ENCODE results near the gene LRMDA. TPM values are rescaled to one million over a fixed set of nuclear protein-coding genes. Genes with fewer than 3 reads are reported as not detected.

Gene LRMDA
- total and polyA plus RNA-seq, 2 donors (not counting 1 experiment from before 2014, with no cell fraction given), result 0.12 TPM; not detected in 1

GRCh38 chr10:76341740-76342139 lies 910.3 kb downstream of the LRMDA start:
- DNase-seq (no peak), ATAC-seq (ENCODE audit: low read depth) (no peak)
- peaks cover 4% of the 10 kb centered on the region for H3K9me3 Mint-ChIP-seq (ENCODE audit: insufficient read depth)
- intact Hi-C loops (cut with micrococcal nuclease), result no loop called here
- no peak overlapping the region for H3K27ac Mint-ChIP-seq
- no peak for TF ChIP-seq EZH2 (IDR thresholded peaks at IDR 0.05; ENCODE audit: borderline replicate concordance, insufficient read depth, low read depth, low read length, poor library complexity, severe bottlenecking)
- TF ChIP-seq CTCF (IDR thresholded peaks at IDR 0.05), result no peak
- H3K9me3 ChIP-seq (ENCODE audit: control extremely low read depth in 1 of 3, control insufficient read depth in 2 of 3, insufficient read depth in 1 of 3, low read length in 2 of 3), result peaks cover 0 to 3% (median 0%) of the 10 kb centered on the region in 3 donors
- H3K4me3 ChIP-seq (ENCODE audit: control extremely low read depth in 1 of 5, extremely low read depth in 1 of 5, insufficient read depth in 1 of 5, low read depth in 2 of 5, low read length in 4 of 5), result no peak overlapping the region
- no peak overlapping the region for H3K9ac ChIP-seq (ENCODE audit: low read length)
- H3K27me3 ChIP-seq (replicated peaks in 1 of 4; ENCODE audit: control extremely low read depth in 1 of 4, control insufficient read depth in 3 of 4, insufficient read depth in 4 of 4, low read length in 3 of 4), result no peaks in the 10 kb centered on the region
- CTCF ChIA-PET, result no interaction called here
- no CpG with 5 or more reads among the region's 2 CpGs for WGBS (ENCODE audit: insufficient coverage)
- POLR2A ChIA-PET, result no interaction called here
- H3K4me3 Mint-ChIP-seq, result no peak overlapping the region
- no peak overlapping the region for H3K4me2 ChIP-seq (replicated peaks; ENCODE audit: low read depth, low read length, poor library complexity, severe bottlenecking)
- H3K27me3 Mint-ChIP-seq, result peaks cover 5% of the 10 kb centered on the region
- H3K36me3 ChIP-seq (replicated peaks in 1 of 2; ENCODE audit: control extremely low read depth in 1 of 2, control insufficient read depth in 1 of 2, extremely low read depth in 1 of 2, insufficient read depth in 2 of 2, low read length in 1 of 2), result no peaks in the 10 kb centered on the region
- no peaks in the 10 kb centered on the region for H4K20me1 ChIP-seq (ENCODE audit: control insufficient read depth, insufficient read depth, low read length, poor library complexity, severe bottlenecking)
- no peak overlapping the region for H3K27ac ChIP-seq (ENCODE audit: low read length in 2 of 2)
- H2AFZ ChIP-seq (ENCODE audit: insufficient read depth, low read depth, low read length, poor library complexity, severe bottlenecking), result no peak overlapping the region
- H3K4me1 Mint-ChIP-seq, result no peaks in the 10 kb centered on the region
- no peaks in the 10 kb centered on the region for H3K79me2 ChIP-seq (ENCODE audit: control insufficient read depth, insufficient read depth, low read length)
- H3K4me1 ChIP-seq (ENCODE audit: control insufficient read depth in 2 of 2, insufficient read depth in 2 of 2, low read length in 2 of 2), result no peaks in the 10 kb centered on the region

GRCh38 chr10:76342996-76343395 lies 911.6 kb downstream of the LRMDA start:
- Histone ChIP-seq H3K27ac (ENCODE audit: low read length in 2 of 2) (no peak overlapping the region), H3K9ac (ENCODE audit: low read length) (no peak overlapping the region), H3K4me2 (replicated peaks; ENCODE audit: low read depth, low read length, poor library complexity, severe bottlenecking) (no peak overlapping the region), H3K4me1 (ENCODE audit: control insufficient read depth in 2 of 2, insufficient read depth in 2 of 2, low read length in 2 of 2) (no peaks in the 10 kb centered on the region), H3K79me2 (ENCODE audit: control insufficient read depth, insufficient read depth, low read length) (no peaks in the 10 kb centered on the region), H3K4me3 (ENCODE audit: control extremely low read depth in 1 of 5, extremely low read depth in 1 of 5, insufficient read depth in 1 of 5, low read depth in 2 of 5, low read length in 4 of 5) (no peak overlapping the region), H3K9me3 (ENCODE audit: control extremely low read depth in 1 of 3, control insufficient read depth in 2 of 3, insufficient read depth in 1 of 3, low read length in 2 of 3) (no peaks in the 10 kb centered on the region), H4K20me1 (ENCODE audit: control insufficient read depth, insufficient read depth, low read length, poor library complexity, severe bottlenecking) (no peaks in the 10 kb centered on the region), H3K36me3 (replicated peaks in 1 of 2; ENCODE audit: control extremely low read depth in 1 of 2, control insufficient read depth in 1 of 2, extremely low read depth in 1 of 2, insufficient read depth in 2 of 2, low read length in 1 of 2) (no peaks in the 10 kb centered on the region), H2AFZ (ENCODE audit: insufficient read depth, low read depth, low read length, poor library complexity, severe bottlenecking) (no peak overlapping the region), H3K27me3 (replicated peaks in 1 of 4; ENCODE audit: control extremely low read depth in 1 of 4, control insufficient read depth in 3 of 4, insufficient read depth in 4 of 4, low read length in 3 of 4) (no peaks in the 10 kb centered on the region)
- ATAC-seq (ENCODE audit: low read depth), result no peak
- Mint-ChIP-seq H3K4me3 (no peak overlapping the region), H3K27me3 (no peaks in the 10 kb centered on the region), H3K4me1 (no peaks in the 10 kb centered on the region), H3K27ac (no peak overlapping the region), H3K9me3 (ENCODE audit: insufficient read depth) (no peaks in the 10 kb centered on the region)
- no peak for TF ChIP-seq EZH2 (IDR thresholded peaks at IDR 0.05; ENCODE audit: borderline replicate concordance, insufficient read depth, low read depth, low read length, poor library complexity, severe bottlenecking)
- no peak for TF ChIP-seq CTCF (IDR thresholded peaks at IDR 0.05)
- ChIA-PET POLR2A (no interaction called here), CTCF (no interaction called here)
- no peak for DNase-seq
- intact Hi-C loops (cut with micrococcal nuclease), result no loop called here
